H1 (cell line): Measurements from ENCODE around the gene RBMS2. TPM values are rescaled to one million over a fixed set of nuclear protein-coding genes. Genes with fewer than 3 reads are reported as not detected.

Experiments
- CTCF ChIA-PET: fragments of 300-600 bp; sonication (Branson Sonifier 250); formaldehyde crosslinking; loops from one replicate; lab custom pipeline; 2021; ENCODE audit not compliant: partially characterized antibody; lab: Charles Lee
- POLR2A ChIA-PET: fragments of 300-600 bp; sonication (Branson Sonifier 250); formaldehyde crosslinking; loops from one replicate; lab custom pipeline; 2021; ENCODE audit warnings: inconsistent platforms; ENCODE audit not compliant: partially characterized antibody; lab: Charles Lee
- DNase-seq, 2 experiments: peaks; one replicate each; pipeline versions ENCODE4 v3.0.0 to v3.0.0-alpha.2; 2010 to 2022; ENCODE audit warnings: low spot score in 2 of 2, low read depth in 1 of 2, mixed read lengths in 1 of 2
- FAIRE-seq: peaks from 2 replicates; lab custom pipeline; 2011; peaks lifted over from hg19 to GRCh38; lab: Jason Lieb, UNC
- H2AFZ ChIP-seq: 2 replicates; pipeline ENCODE4 v1.8.1; 2012; ENCODE audit warnings: low read length, inconsistent platforms
- H2AK5ac ChIP-seq: 2 replicates; pipeline ENCODE4 v1.6.1; 2013; ENCODE audit warnings: low read depth, low read length
- H2BK120ac ChIP-seq: replicated peaks from 2 replicates; pipeline ENCODE3; 2013; ENCODE audit warnings: low read depth, low read length, inconsistent platforms
- H2BK12ac ChIP-seq: 2 replicates; pipeline ENCODE4 v1.6.1; 2013; ENCODE audit warnings: low read depth, low read length
- H2BK15ac ChIP-seq: 2 replicates; pipeline ENCODE4 v1.6.1; 2013; ENCODE audit warnings: low read length
- H2BK20ac ChIP-seq: 2 replicates; pipeline ENCODE4 v1.6.1; 2013; ENCODE audit warnings: low read length
- H2BK5ac ChIP-seq: 2 replicates; pipeline ENCODE4 v1.6.1; 2013; ENCODE audit warnings: low read depth, low read length
- H3K14ac ChIP-seq: 2 replicates; pipeline ENCODE4 v1.6.1; 2013; ENCODE audit warnings: inconsistent platforms; ENCODE audit not compliant: insufficient read length
- H3K18ac ChIP-seq: 2 replicates; pipeline ENCODE4 v1.6.1; 2013; ENCODE audit warnings: low read length; ENCODE audit errors: extremely low read depth
- H3K23ac ChIP-seq: 2 replicates; pipeline ENCODE4 v1.6.1; 2013; ENCODE audit warnings: inconsistent platforms; ENCODE audit not compliant: insufficient read length
- H3K23me2 ChIP-seq: 2 replicates; pipeline ENCODE4 v1.6.1; 2013; ENCODE audit warnings: low read depth, low read length
- H3K27ac ChIP-seq: 2 replicates; pipeline ENCODE4 v1.6.1; 2011; ENCODE audit warnings: low read depth, low read length, inconsistent platforms
- H3K27me3 ChIP-seq, 4 experiments: replicated peaks in 1 of 4; 1 replicate in 1 of 4; 2 replicates in 3 of 4; pipeline versions ENCODE4 v1.6.1 to v1.8.1; 2011 to 2013; ENCODE audit warnings: low read length in 3 of 4, mild to moderate bottlenecking in 3 of 4, inconsistent platforms in 2 of 4, mixed read lengths in 2 of 4, moderate library complexity in 1 of 4; ENCODE audit not compliant: control insufficient read depth in 3 of 4, insufficient read depth in 3 of 4; ENCODE audit errors: extremely low read depth in 1 of 4
- H3K36me3 ChIP-seq, 4 experiments: 2 replicates each; pipeline versions ENCODE4 v1.6.1 to v1.8.1; 2011 to 2013; ENCODE audit warnings: mild to moderate bottlenecking in 4 of 4, low read length in 3 of 4, moderate library complexity in 2 of 4, control low read depth in 1 of 4, inconsistent platforms in 1 of 4; ENCODE audit not compliant: insufficient read depth in 4 of 4, control insufficient read depth in 2 of 4
- H3K4ac ChIP-seq: replicated peaks from 2 replicates; pipeline ENCODE3; 2013; ENCODE audit warnings: low read length, low read depth, mixed read lengths, inconsistent platforms; ENCODE audit not compliant: insufficient read length
- H3K4me1 ChIP-seq, 4 experiments: replicated peaks in 1 of 4; 1 replicate in 1 of 4; 2 replicates in 3 of 4; pipeline versions ENCODE4 v1.6.1 to v1.8.1; 2011 to 2013; ENCODE audit warnings: low read length in 3 of 4, inconsistent platforms in 2 of 4, mixed read lengths in 1 of 4; ENCODE audit not compliant: insufficient read depth in 4 of 4, control insufficient read depth in 3 of 4
- H3K4me2 ChIP-seq, 2 experiments: 2 replicates each; pipeline versions ENCODE4 v1.6.1 to v1.8.1; 2011 to 2013; ENCODE audit warnings: low read depth in 2 of 2, low read length in 2 of 2, control low read depth in 1 of 2, inconsistent platforms in 1 of 2, mild to moderate bottlenecking in 1 of 2; ENCODE audit not compliant: insufficient read depth in 1 of 2
- H3K4me3 ChIP-seq, 4 experiments: fragments of 200-600, 300-600 bp in 1 of 4; sonication (generic), shearing (Covaris generic), sonication (Bioruptor Twin) in 1 of 4; 2 replicates each; pipeline versions ENCODE4 v1.5.1 to v1.8.1; 2011 to 2016; ENCODE audit warnings: low read length in 4 of 4, low read depth in 3 of 4, control low read depth in 2 of 4, inconsistent platforms in 2 of 4, mild to moderate bottlenecking in 2 of 4, mixed read lengths in 1 of 4, moderate library complexity in 1 of 4; ENCODE audit not compliant: insufficient read depth in 2 of 4; ENCODE audit errors: extremely low read depth in 1 of 4
- H3K56ac ChIP-seq: replicated peaks from 2 replicates; pipeline ENCODE3; 2013; ENCODE audit warnings: low read depth, mild to moderate bottlenecking, mixed read lengths, low read length, inconsistent platforms; ENCODE audit not compliant: insufficient read length
- H3K79me1 ChIP-seq: 2 replicates; pipeline ENCODE4 v1.6.1; 2013; ENCODE audit warnings: low read depth, low read length, control low read depth
- H3K79me2 ChIP-seq, 2 experiments: 2 replicates each; pipeline versions ENCODE4 v1.6.1 to v1.8.1; 2012 to 2013; ENCODE audit warnings: low read length in 2 of 2, mild to moderate bottlenecking in 2 of 2, inconsistent platforms in 1 of 2; ENCODE audit not compliant: insufficient read depth in 2 of 2, control insufficient read depth in 1 of 2
- H3K9ac ChIP-seq, 4 experiments: replicated peaks in 1 of 4; 1 replicate in 1 of 4; 2 replicates in 3 of 4; pipeline versions ENCODE4 v1.6.1 to v1.8.1; 2011 to 2013; ENCODE audit warnings: low read depth in 3 of 4, low read length in 3 of 4, control low read depth in 2 of 4, mild to moderate bottlenecking in 2 of 4, moderate library complexity in 2 of 4, inconsistent platforms in 1 of 4; ENCODE audit errors: extremely low read depth in 1 of 4
- H3K9me3 ChIP-seq, 2 experiments: 2 replicates each; pipeline versions ENCODE4 v1.6.1 to v1.8.1; 2012 to 2013; ENCODE audit warnings: mild to moderate bottlenecking in 2 of 2, moderate library complexity in 2 of 2, control low read depth in 1 of 2, inconsistent platforms in 1 of 2, low read depth in 1 of 2, low read length in 1 of 2, mixed read lengths in 1 of 2; ENCODE audit not compliant: insufficient read depth in 2 of 2
- H4K20me1 ChIP-seq, 2 experiments: replicated peaks in 1 of 2; 2 replicates each; pipeline versions ENCODE3 to v1.8.1; 2011 to 2013; ENCODE audit warnings: inconsistent platforms in 2 of 2, low read length in 2 of 2, mild to moderate bottlenecking in 1 of 2; ENCODE audit not compliant: insufficient read depth in 2 of 2, control insufficient read depth in 1 of 2
- H4K5ac ChIP-seq: 2 replicates; pipeline ENCODE4 v1.6.1; 2013; ENCODE audit warnings: low read length, low read depth, mixed read lengths, inconsistent platforms; ENCODE audit not compliant: insufficient read length
- H4K8ac ChIP-seq: 2 replicates; pipeline ENCODE4 v1.8.0; 2013; ENCODE audit warnings: mild to moderate bottlenecking, moderate library complexity, low read length, inconsistent platforms; ENCODE audit not compliant: insufficient read depth; ENCODE audit errors: extremely low read depth
- H4K91ac ChIP-seq: replicated peaks from 2 replicates; pipeline ENCODE3; 2013; ENCODE audit warnings: low read length, mixed read lengths, inconsistent platforms; ENCODE audit not compliant: insufficient read length
- ATF3 ChIP-seq: IDR thresholded peaks from 2 replicates; pipeline ENCODE4 v1.6.1; 2011; ENCODE audit warnings: low read depth, mild to moderate bottlenecking, low read length; ENCODE audit not compliant: insufficient read depth
- BCL11A ChIP-seq, 2 experiments: IDR thresholded peaks; one replicate each; pipeline ENCODE4 v1.6.1; 2011; ENCODE audit warnings: low read depth in 2 of 2, low read length in 2 of 2, mild to moderate bottlenecking in 2 of 2
- CHD2 ChIP-seq: IDR thresholded peaks from 2 replicates; pipeline ENCODE4 v1.6.1; 2012; ENCODE audit warnings: low read length, improper control_type of control experiment
- CTCF ChIP-seq, 3 experiments: IDR thresholded peaks; 1 replicate in 2 of 3; 2 replicates in 1 of 3; pipeline versions ENCODE4 v1.5.1 to v1.6.1; 2011; ENCODE audit warnings: low read length in 3 of 3, mild to moderate bottlenecking in 3 of 3, inconsistent platforms in 2 of 3, low read depth in 1 of 3, moderate library complexity in 1 of 3; ENCODE audit not compliant: insufficient read depth in 1 of 3; ENCODE audit errors: control extremely low read depth in 1 of 3
- RAD21 ChIP-seq, 2 experiments: IDR thresholded peaks in 1 of 2; conservative IDR thresholded peaks in 1 of 2; 2 replicates each; pipeline ENCODE4 v1.6.1; 2011; ENCODE audit warnings: low read depth in 2 of 2, low read length in 2 of 2, improper control_type of control experiment in 1 of 2, inconsistent platforms in 1 of 2, mild to moderate bottlenecking in 1 of 2, moderate library complexity in 1 of 2
- SIRT6 ChIP-seq: IDR thresholded peaks from one replicate; pipeline ENCODE4 v1.7.1; 2012; ENCODE audit warnings: low read length, inconsistent platforms
- SP4 ChIP-seq: IDR thresholded peaks from 2 replicates; pipeline ENCODE4 v1.6.1; 2012; ENCODE audit warnings: low read length, inconsistent platforms
- WGBS, 2 experiments: shearing (Covaris generic) in 1 of 2; methylation state at CpG; one replicate each; pipeline versions ENCODE4 v1.1.6 to v1.1.7; 2013 to 2015; ENCODE audit warnings: low lambda C conversion rate in 2 of 2, mixed read lengths in 2 of 2, inconsistent platforms in 1 of 2, low coverage in 1 of 2, missing lambda C conversion rate in 1 of 2; ENCODE audit not compliant: insufficient replicate concordance in 2 of 2, insufficient coverage in 1 of 2, insufficient read length in 1 of 2; ENCODE audit errors: extremely low coverage in 1 of 2, missing lambda C conversion rate in 1 of 2; 5-methylcytosine and 5-hydroxymethylcytosine counted together
- polyA plus RNA-seq, 7 experiments: library from polyadenylated mRNA; depleted of rRNA in 3 of 7; stranded (reverse) in 5 of 7; unstranded in 2 of 7; fragments of >200 nt in 5 of 7; fragments of 200-250 nt in 2 of 7; gene quantifications; 1 replicate in 5 of 7; 2 replicates in 1 of 7; 4 replicates in 1 of 7; pipeline versions ENCODE4 v1.2.1 to v1.2.3, GENCODE V29; 2011 to 2013; ENCODE audit warnings: missing spikeins in 2 of 7, mixed read lengths in 2 of 7
- total RNA-seq: library from RNA; stranded (reverse); fragmentation: NEBNext Ultra II Directional; extraction: Animal tissue kit (Norgen Biotek cat#: 25700); gene quantifications from 2 replicates; pipeline ENCODE4 v1.2.1, GENCODE V29; 2021

The RBMS2 gene
- total and polyA plus RNA-seq, 2 of the 8 experiments (the other 6 are each of a cell fraction or from before 2014, with no cell fraction given), result 9.6 to 31.3 TPM

GRCh38 chr12:56636675-56637540 is 115.3 kb downstream of the RBMS2 start:
- H3K9me3 ChIP-seq, result no peaks in the 10 kb centered on the region
- no peak overlapping the region for H3K23ac ChIP-seq
- H2BK20ac ChIP-seq, result no peak overlapping the region
- H2BK15ac ChIP-seq, result no peak overlapping the region
- POLR2A ChIA-PET, result interaction anchor here (0.5 to 5.8 kb wide), 21 partner anchors 8 to 448 kb away, joined by 3 to 60 read pairs (median 4); partner anchors contain the start of genes ATP5F1B, NACA, PRIM1 and PTGES3
- 7% methylated on average over 12 of the region's 12 CpGs; no CpG with 5 or more reads in 1 of the 2 experiments for WGBS, 2 experiments
- H3K27me3 ChIP-seq, result no peaks in the 10 kb centered on the region
- no peak overlapping the region for H2BK120ac ChIP-seq
- no peak overlapping the region for H3K4ac ChIP-seq
- H3K27ac ChIP-seq, result peak overlapping the region; percentile 27; the same call in 1 of the 2 replicates
- CTCF ChIA-PET, result interaction anchor here (0.6 to 7.4 kb wide), 48 partner anchors 10 to 607 kb away, joined by 3 to 107 read pairs (median 4); partner anchors contain the start of genes ATP5F1B, GLS2, PTGES3 and RBMS2
- peaks cover 9 to 44% (median 38%) of the 10 kb centered on the region in 4 experiments for H3K36me3 ChIP-seq
- no peak overlapping the region for H3K14ac ChIP-seq
- no peak overlapping the region for H4K5ac ChIP-seq
- peak overlapping the region; percentile 86 to 90 (median 88); a peak in 7 of 8 replicates for H3K4me3 ChIP-seq
- H2AK5ac ChIP-seq, result no peak overlapping the region
- no peak overlapping the region; the same call in 1 of the 2 replicates for H3K18ac ChIP-seq
- peaks cover 3 to 6% of the 10 kb centered on the region in 2 experiments for H4K20me1 ChIP-seq
- no peaks in the 10 kb centered on the region for H3K79me1 ChIP-seq
- peak overlapping the region in 2 of 4 experiments; percentile 2 to 5; a peak in 1 of 7 replicates for H3K9ac ChIP-seq
- peaks cover 8 to 36% (median 24%) of the 10 kb centered on the region in 4 experiments for H3K4me1 ChIP-seq
- no peak overlapping the region for H4K91ac ChIP-seq
- peaks cover 16% of the 10 kb centered on the region; the same call in 1 of the 2 replicates for H3K23me2 ChIP-seq
- peak overlapping the region; percentile 98 to 99 for H3K4me2 ChIP-seq
- peaks cover 0 to 9% of the 10 kb centered on the region in 2 experiments; a peak in 2 of 4 replicates for H3K79me2 ChIP-seq
- FAIRE-seq (peak; percentile 84), DNase-seq (peak; percentile 92 to 95)
- H2AFZ ChIP-seq, result no peak overlapping the region
- H3K56ac ChIP-seq, result no peak overlapping the region
- H4K8ac ChIP-seq, result no peak overlapping the region
- 0 out of 2 replicates have a peak overlapping the region, but pooled peaks have one; percentile 13 for H2BK12ac ChIP-seq
- peak overlapping the region; percentile 27; the same call in 1 of the 2 replicates for H2BK5ac ChIP-seq
- TF ChIP-seq SP4, result no peak; the same call in 1 of the 2 replicates
- TF ChIP-seq CTCF (IDR thresholded peaks at IDR 0.05; ENCODE audit: control extremely low read depth in 1 of 3, insufficient read depth in 1 of 3, low read depth in 1 of 3, low read length in 3 of 3), result peak; percentile 67 to 70 (median 68)
- no peak for TF ChIP-seq SIRT6
- TF ChIP-seq CHD2, result peak; percentile 75
- TF ChIP-seq BCL11A (IDR thresholded peaks at IDR 0.05; ENCODE audit: low read depth in 2 of 2, low read length in 2 of 2), result no peak
- peak; percentile 68 to 73 for TF ChIP-seq RAD21 (IDR thresholded peaks at IDR 0.05 in 1 of 2, conservative IDR thresholded peaks at IDR 0.05 in 1 of 2; ENCODE audit: low read depth in 2 of 2, low read length in 2 of 2)
- no peak for TF ChIP-seq ATF3
